Adrenal gland (tissue), 12 donors: ENCODE data around the gene FDXACB1. TPM values are rescaled to one million over a fixed set of nuclear protein-coding genes. Genes with fewer than 3 reads are reported as not detected.

Experiments
- DNase-seq, 7 donors: peaks; one replicate each; pipeline ENCODE4 v3.0.0-alpha.2; 2019 to 2020
- H3K27ac ChIP-seq, 5 donors: fragments of 200-600 bp; sonication (generic) in 4 of 5; 1 replicate in 3 of 5; 2 replicates in 2 of 5; pipeline versions ENCODE4 v1.5.1 to v1.8.0; 2016 to 2020; ENCODE audit warnings: mild to moderate bottlenecking in 1 of 5
- H3K27me3 ChIP-seq: fragments of 200-600 bp; 2 replicates; pipeline ENCODE4 v1.8.0; 2021
- H3K36me3 ChIP-seq, 2 donors: fragments of 200-600 bp; replicated peaks in 1 of 2; 1 replicate in 1 of 2; 2 replicates in 1 of 2; pipeline versions ENCODE4 v1.5.1 to v1.8.0; 2018 to 2022
- H3K4me1 ChIP-seq, 2 donors: fragments of 200-600 bp; replicated peaks in 1 of 2; 1 replicate in 1 of 2; 2 replicates in 1 of 2; pipeline versions ENCODE4 v1.5.1 to v1.8.0; 2018 to 2021
- H3K4me3 ChIP-seq, 4 donors: fragments of 200-600 bp; sonication (generic) in 3 of 4; one replicate each; pipeline ENCODE4 v1.5.1; 2016 to 2018
- H3K9me3 ChIP-seq, 3 donors: fragments of 200-600 bp; sonication (generic) in 1 of 3; replicated peaks in 1 of 3; 1 replicate in 2 of 3; 2 replicates in 1 of 3; pipeline versions ENCODE4 v1.5.1 to v1.8.0; 2016 to 2021
- POLR2A ChIP-seq, 2 donors: fragments of 450-650 bp; IDR thresholded peaks; one replicate each; pipeline ENCODE4 v1.6.1; 2017; ENCODE audit warnings: antibody characterized with exemption in 2 of 2, mild to moderate bottlenecking in 2 of 2, moderate library complexity in 1 of 2
- WGBS, 4 donors: extraction: QIAGEN DNeasy Blood & Tissue Kit in 2 of 4; methylation state at CpG; one replicate each; pipeline versions ENCODE4 v1.1.5 to v1.1.7; 2013 to 2017; 5-methylcytosine and 5-hydroxymethylcytosine counted together
- intact Hi-C, 2 donors: fragments of 100-400 bp; cut with DNase I; formaldehyde crosslinking; loops; one replicate each; pipeline versions ENCODE4 v1.14.1 to v1.15.0; 2022 to 2023
- polyA plus RNA-seq, 3 donors: library from polyadenylated mRNA; stranded (reverse); fragments of 200-250 nt in 2 of 3; fragments of 350-450 nt in 1 of 3; fragmentation: Illumina TruSeq in 1 of 3; extraction: RNeasy Lipid Tissue Mini Kit (QIAGEN cat#74804) in 1 of 3; gene quantifications; one replicate each; pipeline ENCODE4 v1.2.3, GENCODE V29; 2013 to 2014
- total RNA-seq, 9 donors: library from RNA; depleted of rRNA in 4 of 9; stranded (reverse); fragments of >200 nt in 4 of 9; fragments of 120-200 nt in 1 of 9; fragmentation: NEBNext Ultra II Directional in 1 of 9; extraction: Animal tissue kit (Norgen Biotek cat#: 25700) in 1 of 9; gene quantifications; one replicate each; pipeline versions ENCODE4 v1.1.0 to v1.2.4, GENCODE V29; 2013 to 2023
- TF ChIP-seq, protein P1 (sequence below), 6 experiments: fragments of 450-650 bp in 4 of 6; fragments of 200-600 bp in 2 of 6; sonication (generic) in 1 of 6; IDR thresholded peaks; 1 replicate in 5 of 6; 2 replicates in 1 of 6; pipeline versions ENCODE4 v1.5.1 to v1.8.0; 2016 to 2021; ENCODE audit warnings: antibody characterized with exemption in 6 of 6, mild to moderate bottlenecking in 2 of 6, moderate library complexity in 1 of 6
- donor health status: healthy with polysubstance abuse.
- donor health status: Bipolar disorder and iron deficiency.
- donor health status: DM: yes; HTN: yes; CAD: no.
- donor health status: DM: no; HTN: no; CAD: no.
- donor health status: DM: no; HTN: no; CAD: no.
- donor health status: DM: yes; HTN: yes; CAD: no.

The FDXACB1 gene
- total and polyA plus RNA-seq, 12 donors = 2.3 to 6.3 (median 3.7) TPM

DNA sequence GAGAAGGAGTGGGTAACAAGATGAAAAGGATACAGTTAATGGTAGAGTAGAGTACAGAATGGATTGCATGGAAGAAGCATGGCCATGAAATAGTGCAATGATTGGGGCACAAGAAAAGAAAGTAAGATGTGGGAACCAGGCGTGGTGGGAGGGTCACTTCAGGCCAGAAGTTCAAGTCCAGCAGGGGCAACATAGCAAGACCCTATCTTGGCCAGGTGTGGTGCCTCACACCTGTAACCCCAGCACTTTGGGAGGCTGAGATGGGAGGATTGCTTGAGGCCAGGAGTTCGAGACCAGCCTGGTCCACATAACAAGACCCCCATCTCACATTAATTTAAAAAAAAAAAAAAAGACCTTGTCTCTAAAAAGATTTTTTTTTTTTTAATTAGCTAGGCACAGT lies 38.3 kb upstream of the FDXACB1 start:
- 82 to 93% (median 90%) methylated on average over 2 of the region's 2 CpGs for WGBS, 4 donors
- Histone ChIP-seq H3K4me1 (peaks cover 4 to 12% of the 10 kb centered on the region in 2 donors), H3K4me3 (no peak overlapping the region), H3K27me3 (no peaks in the 10 kb centered on the region), H3K36me3 (no peaks in the 10 kb centered on the region), H3K9me3 (no peaks in the 10 kb centered on the region), H3K27ac (no peak overlapping the region)
- TF ChIP-seq, protein P1, sequence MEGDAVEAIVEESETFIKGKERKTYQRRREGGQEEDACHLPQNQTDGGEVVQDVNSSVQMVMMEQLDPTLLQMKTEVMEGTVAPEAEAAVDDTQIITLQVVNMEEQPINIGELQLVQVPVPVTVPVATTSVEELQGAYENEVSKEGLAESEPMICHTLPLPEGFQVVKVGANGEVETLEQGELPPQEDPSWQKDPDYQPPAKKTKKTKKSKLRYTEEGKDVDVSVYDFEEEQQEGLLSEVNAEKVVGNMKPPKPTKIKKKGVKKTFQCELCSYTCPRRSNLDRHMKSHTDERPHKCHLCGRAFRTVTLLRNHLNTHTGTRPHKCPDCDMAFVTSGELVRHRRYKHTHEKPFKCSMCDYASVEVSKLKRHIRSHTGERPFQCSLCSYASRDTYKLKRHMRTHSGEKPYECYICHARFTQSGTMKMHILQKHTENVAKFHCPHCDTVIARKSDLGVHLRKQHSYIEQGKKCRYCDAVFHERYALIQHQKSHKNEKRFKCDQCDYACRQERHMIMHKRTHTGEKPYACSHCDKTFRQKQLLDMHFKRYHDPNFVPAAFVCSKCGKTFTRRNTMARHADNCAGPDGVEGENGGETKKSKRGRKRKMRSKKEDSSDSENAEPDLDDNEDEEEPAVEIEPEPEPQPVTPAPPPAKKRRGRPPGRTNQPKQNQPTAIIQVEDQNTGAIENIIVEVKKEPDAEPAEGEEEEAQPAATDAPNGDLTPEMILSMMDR (IDR thresholded peaks at IDR 0.05) = no peak
- TF ChIP-seq POLR2A (IDR thresholded peaks at IDR 0.05) = no peak
- intact Hi-C loops = no loop called here
- no peak for DNase-seq

DNA sequence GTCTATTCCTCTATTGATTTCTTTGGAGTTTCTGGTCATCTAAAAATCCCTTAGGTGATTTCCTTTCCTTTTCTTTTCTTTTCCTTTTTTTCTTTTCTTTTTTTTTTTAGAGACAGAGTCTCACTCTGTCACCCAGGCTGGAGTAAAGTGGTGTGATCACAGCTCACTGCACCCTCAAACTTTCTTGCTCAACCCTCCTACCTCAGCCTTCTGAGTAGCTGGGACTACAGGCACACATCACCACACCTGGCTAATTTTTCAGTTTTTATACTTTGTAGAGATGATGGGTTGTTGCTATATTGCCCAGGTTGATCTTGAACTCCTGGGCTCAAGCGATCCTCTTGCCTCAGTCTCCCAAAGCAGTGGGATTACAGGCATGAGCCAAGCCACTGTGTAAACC lies 37.8 kb upstream of the FDXACB1 start:
- Histone ChIP-seq H3K27ac (no peak overlapping the region), H3K4me3 (no peak overlapping the region), H3K4me1 (peaks cover 8 to 12% of the 10 kb centered on the region in 2 donors), H3K36me3 (no peaks in the 10 kb centered on the region), H3K27me3 (no peaks in the 10 kb centered on the region), H3K9me3 (no peaks in the 10 kb centered on the region)
- TF ChIP-seq, protein P1 (IDR thresholded peaks at IDR 0.05) = no peak
- no peak for TF ChIP-seq POLR2A (IDR thresholded peaks at IDR 0.05)
- DNase-seq = no peak
- 85 to 100% (median 95%) methylated on average over 1 of the region's 1 CpG for WGBS, 4 donors
- intact Hi-C loops = no loop called here

DNA sequence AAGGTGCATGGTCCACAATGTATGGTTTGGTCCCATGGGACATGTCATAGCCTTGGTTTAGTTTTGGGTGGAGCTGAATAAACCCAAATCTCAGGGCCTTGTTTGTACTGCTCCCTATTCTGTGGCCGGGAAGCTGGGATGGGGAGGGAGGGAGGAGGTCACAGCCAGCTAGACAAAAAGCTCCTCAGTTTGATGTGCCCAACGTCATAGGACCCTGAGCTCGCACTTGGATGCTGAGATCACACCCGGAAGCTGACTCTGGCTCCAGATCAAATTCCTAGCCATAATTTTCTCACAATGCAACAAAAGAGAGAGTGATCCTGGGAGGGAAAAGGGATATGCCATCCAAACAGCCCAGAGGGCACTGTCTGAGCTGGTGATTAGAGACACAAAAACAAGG lies 35.0 kb upstream of the FDXACB1 start:
- Histone ChIP-seq H3K36me3 (no peaks in the 10 kb centered on the region), H3K27me3 (no peaks in the 10 kb centered on the region), H3K9me3 (no peaks in the 10 kb centered on the region), H3K27ac (peak overlapping the region in 4 of 5 donors; percentile 1 to 87 (median 70)), H3K4me3 (peak overlapping the region in 1 of 4 donors; percentile 53), H3K4me1 (peaks cover 17 to 30% of the 10 kb centered on the region in 2 donors)
- intact Hi-C loops = no loop called here
- WGBS, 4 donors = 12 to 32% (median 29%) methylated on average over 4 of the region's 4 CpGs
- DNase-seq = peak in 5 of 7 donors; percentile 59 to 80 (median 73)
- TF ChIP-seq, protein P1 (IDR thresholded peaks at IDR 0.05) = no peak
- TF ChIP-seq POLR2A (IDR thresholded peaks at IDR 0.05) = peak in 1 of 2 donors; percentile 23

DNA sequence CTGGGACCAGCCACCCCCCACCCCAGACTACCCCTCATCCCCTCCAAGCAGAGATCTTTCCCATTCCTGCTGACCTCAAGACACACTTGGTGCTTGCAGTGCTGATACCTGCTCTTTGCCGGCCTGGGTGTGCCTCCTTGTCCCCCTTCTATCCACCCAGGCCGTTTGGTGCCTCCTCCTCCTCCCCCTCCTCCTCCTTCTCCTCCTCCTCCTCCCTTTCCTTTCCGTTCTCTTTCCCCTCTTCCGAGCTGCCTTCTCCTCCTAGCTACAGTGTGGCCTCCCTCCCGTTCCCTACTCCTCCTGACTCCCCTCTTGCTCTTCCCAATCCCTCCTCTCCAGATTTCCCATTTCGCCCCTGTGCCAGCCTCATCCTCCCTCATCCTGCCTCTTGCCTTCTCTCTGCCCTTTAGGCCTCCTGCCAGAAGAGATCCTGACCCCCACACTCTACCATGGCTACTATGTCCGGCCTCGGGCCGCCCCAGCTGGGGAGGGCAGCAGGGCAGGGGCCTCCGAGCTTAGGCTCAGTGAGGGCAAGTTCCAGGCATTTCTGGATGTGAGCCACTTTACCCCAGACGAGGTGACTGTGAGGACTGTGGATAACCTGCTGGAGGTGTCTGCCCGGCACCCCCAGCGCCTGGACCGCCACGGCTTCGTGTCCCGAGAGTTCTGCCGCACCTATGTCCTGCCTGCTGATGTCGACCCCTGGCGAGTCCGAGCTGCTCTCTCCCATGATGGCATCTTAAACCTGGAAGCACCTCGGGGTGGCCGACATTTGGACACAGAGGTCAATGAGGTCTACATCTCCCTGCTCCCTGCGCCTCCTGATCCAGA lies 34.3 kb upstream of the FDXACB1 start:
- H3K4me3 ChIP-seq = peak overlapping the region in 1 of 4 donors; percentile 53
- intact Hi-C loops = no loop called here
- peaks cover 17 to 30% of the 10 kb centered on the region in 2 donors for H3K4me1 ChIP-seq
- H3K9me3 ChIP-seq = no peaks in the 10 kb centered on the region
- no peak for DNase-seq
- H3K36me3 ChIP-seq = no peaks in the 10 kb centered on the region
- no peaks in the 10 kb centered on the region for H3K27me3 ChIP-seq
- TF ChIP-seq, protein P1 (IDR thresholded peaks at IDR 0.05) = no peak
- TF ChIP-seq POLR2A (IDR thresholded peaks at IDR 0.05) = no peak
- 61 to 77% (median 70%) methylated on average over 12 to 24 of the region's 24 CpGs for WGBS, 4 donors
- peak overlapping the region in 4 of 5 donors; percentile 60 to 87 (median 70) for H3K27ac ChIP-seq
